Measurements from ENCODE around the gene GJC2.

GJC2 gene

DNA sequence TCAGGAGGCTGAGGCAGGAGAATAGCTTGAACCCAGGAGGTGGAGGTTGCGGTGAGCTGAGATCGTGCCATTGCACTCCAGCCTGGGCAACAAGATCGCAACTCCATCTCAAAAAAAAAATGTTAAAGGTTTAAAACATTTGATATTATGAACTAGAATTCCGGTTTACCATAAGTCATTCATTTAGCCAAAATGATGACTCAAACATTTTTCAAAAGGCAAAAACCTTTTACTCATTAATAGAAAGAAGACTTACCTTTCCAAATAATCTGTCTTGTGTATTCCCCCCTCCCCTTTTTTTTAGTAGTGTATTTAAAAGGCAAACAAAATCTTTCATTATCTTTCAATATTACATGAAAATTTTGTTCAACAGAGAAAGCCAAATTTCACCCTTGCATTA, 32.4 kb upstream of the GJC2 start:
- no peak for DNase-seq

DNA sequence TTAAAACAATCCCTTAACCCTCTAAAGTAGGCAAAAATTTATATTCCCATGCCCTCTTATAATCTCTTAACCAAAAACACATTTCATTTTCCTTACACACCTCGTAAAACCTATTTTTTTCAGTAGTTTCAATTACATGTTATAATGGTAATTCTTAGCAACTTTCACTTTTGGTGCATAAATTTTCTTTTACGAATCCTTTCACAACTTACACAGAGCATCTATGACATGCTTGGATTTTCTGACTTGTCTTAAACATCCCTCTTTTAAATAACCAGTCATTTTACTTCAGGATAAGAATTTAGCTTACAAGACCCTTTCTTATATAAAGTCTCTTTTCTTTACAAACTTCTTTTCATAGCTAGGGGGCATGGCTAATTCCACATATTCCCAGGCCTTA, 31.7 kb upstream of the GJC2 start:
- no peak for DNase-seq

DNA sequence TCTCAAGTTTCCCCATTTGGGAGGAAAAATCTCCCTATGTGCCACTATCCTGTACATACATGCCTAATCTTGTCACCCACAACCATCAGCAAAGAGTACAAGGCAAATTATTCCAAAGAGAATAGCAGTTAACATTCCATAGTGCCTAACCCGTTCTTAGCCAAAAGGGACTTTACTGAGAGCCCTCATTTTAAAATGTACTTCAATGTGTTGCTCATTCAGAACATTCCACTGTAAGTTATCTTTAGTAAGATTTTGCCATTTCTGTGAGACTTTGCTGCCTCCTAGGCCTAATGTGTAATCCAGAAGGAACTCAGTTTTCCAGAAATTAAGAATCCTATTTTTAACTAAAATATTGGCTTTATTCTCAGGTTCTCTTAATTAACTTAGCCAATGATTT, 29.4 kb upstream of the GJC2 start:
- DNase-seq, result no peak

DNA sequence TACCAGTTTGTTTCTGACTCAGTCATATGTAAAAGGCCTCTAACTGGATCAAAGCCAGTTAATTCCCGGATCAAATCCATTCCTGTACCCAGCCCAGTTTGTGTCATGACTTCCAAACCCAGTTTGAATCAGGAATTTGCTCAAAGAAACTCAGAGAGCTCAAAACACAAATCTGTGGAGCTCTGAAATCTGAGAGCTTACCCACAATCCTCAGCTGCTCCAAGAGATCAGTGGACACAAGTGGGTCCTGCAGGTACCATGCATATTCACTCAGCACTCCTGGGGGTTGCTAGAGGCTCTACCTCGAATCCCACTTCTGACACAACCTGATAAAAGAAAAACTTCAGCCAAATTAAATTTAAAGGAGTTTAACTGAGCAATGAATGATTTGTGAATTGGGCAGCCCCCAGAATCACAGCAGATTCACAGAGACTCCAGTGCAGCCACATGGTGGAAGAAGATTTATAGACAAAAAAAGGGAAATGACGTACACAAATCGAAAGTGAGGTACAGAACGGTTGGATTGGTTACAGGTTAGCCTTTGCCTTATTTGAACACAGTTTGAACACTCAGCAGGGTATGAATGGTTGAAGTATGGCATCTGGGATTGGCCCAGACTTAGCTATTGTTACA, 28.8 kb upstream of the GJC2 start:
- DNase-seq, result no peak

DNA sequence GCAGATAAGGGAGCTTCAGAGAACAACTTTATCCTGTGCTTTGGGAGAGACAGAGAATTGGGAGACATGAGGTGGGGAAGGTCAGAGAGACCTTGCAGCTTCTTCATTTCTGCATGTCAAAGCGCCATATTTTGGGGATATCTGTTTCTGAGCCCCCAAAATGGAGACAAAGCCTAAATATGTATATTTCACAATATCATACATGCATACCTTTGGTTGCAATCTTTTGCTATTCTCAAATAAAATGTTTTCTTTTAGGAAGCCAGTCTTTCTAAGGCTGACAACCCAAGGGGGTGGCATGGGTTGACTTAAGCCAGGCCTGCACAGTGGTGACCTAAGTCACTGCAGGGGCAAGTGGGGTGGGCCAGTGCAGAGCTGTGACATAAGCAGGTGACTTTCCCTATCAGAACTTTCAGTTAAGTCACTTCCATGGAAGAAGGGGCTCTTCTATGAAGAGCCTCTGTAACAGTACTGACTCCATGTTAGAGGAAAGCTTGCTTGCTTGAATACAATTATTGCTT, 26.7 kb upstream of the GJC2 start:
- no peak for DNase-seq

DNA sequence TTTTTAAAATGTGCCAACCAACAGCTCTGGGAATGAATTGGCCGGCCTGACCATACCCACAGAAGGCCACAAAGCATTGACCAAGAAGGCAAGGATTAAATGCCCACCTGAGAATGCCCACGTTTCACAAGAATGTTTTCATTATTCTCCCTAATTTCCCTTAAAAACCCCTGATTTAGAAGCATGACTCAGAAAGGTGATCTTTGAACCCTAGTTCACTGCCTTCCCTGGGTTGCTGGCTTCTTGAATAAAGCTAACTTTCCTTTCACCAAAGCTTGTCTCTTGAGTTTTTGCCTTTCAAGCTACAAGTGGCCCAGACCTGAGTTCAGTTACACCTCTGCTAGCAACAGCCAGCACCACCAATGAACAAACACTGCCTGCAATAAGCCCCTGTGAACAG, 26.2 kb upstream of the GJC2 start:
- DNase-seq, result no peak

DNA sequence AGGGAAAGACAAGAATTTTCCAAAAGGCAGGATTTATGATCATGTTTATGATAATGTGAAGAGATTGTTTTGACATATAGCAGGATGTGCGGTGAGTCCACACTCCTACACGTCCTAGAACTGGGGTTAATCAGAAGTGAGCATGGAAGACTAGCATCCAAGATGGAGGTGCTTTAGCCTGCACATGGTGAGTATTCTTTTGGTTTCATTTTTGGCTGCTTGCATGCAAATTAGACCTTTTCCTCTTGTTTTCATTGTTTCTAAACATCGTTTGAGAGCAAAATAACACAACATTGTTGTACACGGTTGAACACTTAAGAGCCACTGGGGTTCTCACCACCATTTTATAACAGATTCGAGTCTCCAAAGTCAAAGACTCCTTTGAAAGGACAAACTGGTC, 24.5 kb upstream of the GJC2 start:
- DNase-seq, result no peak

DNA sequence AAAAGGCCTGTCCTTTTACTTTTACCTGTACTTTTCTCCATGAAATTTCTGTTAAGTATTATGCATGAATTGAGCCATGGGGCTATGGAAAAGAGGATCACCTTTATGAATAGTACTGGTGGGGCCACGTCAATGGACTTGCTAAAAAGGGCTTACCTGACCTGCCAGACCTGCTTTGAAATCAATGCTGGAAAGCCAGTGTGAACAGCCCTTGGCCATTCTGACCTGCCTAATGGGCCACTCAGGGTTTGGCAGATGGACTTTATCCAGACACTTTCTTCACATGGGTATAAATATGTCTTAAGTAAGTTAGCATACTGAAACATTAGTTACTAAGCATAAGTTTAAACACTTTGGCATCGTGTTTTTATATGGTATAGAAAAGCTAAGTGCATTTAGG, 18.0 kb upstream of the GJC2 start:
- no peak for DNase-seq

DNA sequence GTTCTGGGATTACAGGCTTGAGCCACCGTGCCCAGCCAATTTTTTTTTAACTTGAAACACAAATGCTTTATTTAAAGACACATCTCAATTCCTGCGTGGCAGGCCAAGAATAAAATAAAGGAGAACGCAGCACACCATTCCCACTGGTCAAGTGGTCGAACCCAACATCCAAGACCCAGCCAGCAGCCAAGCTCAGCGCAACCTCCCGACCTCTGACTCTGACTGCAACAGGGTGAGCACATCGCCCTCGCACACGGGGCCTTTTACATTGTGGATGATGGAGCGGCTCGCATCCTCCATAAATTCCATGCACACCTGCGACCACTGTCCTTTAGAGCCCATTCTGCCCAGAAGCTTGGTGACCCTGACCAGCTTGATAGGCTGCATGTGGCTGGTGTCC, 15.1 kb upstream of the GJC2 start:
- no peak for DNase-seq

DNA sequence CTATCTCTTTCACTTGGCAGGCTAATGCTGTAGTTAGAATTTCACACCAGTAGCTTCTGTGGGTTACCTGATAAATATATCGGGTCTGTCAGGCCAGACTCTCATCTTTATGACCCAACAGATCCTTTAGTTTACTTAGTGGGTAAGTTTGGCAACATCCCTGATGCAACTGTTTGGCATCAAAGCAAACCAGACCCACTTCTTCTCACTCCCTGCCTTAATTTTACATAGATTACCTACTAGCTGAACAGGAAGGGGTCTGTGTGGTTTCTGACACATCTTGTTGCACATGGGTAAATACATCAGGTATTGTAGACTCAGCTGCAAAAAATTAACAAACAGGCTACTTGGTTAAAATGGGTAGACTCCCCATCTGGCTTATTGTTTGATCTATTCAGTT, 12.8 kb upstream of the GJC2 start:
- DNase-seq, result no peak

DNA sequence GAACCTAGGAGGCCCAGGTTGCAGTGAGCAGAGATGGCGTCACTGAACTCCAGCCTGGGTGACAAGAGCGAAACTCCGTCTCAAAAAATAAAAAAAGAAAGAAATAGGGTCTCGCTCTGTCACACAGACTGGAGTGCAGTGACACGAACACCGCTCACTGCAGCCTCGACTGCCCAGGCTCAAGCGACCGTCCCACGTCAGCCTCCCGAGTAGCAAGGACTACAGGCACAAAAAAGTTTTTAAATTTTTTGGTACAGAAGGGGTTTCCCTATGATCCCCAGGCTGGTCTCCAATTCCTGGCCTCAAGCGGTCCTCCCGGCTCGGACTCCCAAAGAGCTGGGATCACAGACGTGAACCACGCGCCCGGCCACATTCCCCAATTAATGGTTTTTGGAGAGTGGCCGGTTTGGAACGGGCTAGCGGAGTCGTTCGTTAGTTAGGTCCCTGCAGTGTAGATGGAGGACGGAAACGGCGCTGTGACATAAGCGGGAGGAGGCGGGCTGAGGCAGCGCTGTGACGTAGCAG, 10.3 kb upstream of the GJC2 start:
- no peak for DNase-seq

DNA sequence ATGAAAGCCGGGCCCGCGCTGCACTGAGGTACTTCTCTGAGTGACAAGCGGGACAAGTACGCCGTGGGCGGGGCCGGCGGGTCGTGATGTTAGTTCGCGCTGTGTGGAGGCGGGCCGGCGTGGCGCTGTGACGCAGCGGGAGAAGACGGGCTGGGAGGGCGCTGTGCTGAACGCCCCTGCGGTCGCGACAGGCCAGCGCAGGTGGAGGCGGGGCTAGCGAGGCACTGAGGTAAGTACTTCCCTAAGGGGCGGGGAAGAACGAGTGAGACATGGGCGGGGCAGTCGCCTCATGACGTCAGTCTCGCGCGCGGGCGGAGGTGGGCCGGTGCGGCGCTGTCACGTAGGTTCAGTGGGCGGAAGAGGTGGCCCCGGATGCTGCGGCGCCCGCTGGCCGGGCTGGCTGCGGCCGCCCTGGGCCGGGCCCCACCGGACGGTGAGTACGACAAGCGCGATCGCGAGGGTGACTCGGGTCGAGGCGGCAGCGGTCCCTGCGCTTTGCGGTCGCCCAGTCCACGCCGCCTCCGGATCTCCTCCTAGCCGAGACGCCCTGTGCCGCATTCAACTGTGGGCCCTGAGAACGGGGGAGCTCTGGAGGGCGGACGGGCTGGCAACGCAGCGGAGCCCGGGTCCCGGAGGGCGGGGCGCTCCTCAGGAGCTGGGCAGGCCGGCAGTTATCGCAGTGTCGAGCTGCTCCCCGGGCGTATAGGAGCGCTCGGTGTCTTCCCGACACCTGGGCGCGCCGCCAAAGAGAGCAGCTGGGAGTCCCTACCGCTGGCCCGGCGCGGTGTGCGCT, 9.6 kb upstream of the GJC2 start, which contains the start of gene GUK1:
Gene GUK1, plus strand, starts transcription at position 349 of the 793 bp plus-strand sequence. Its CDS starts 24 bp downstream, at position 373.
- peak; percentile 99 for DNase-seq

DNA sequence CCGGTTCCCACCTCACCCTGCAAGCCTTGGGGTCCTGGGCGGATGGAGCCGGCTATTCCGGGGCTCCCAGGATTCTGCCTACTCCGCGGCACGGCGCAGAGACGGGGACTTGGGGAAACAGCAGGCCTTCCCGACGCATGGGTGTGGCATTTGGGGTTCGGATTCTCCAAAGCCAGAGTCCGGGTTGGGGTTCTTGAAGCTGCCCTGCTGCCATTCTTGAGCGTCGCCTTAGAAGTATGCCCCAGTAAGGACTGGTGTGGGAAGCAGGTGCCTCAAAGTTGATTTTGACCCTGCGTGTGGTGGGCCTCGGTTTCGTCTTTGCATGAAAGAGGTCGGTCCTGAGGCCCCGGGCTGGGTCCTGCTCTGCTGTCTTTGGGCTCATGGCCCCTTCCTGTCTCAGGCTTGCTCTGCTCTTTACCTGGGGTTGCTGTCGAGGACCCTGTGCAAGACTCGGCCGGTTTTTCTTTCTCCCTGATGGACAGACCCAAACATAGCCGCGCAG, 9.0 kb upstream of the GJC2 start:
- no peak for DNase-seq

DNA sequence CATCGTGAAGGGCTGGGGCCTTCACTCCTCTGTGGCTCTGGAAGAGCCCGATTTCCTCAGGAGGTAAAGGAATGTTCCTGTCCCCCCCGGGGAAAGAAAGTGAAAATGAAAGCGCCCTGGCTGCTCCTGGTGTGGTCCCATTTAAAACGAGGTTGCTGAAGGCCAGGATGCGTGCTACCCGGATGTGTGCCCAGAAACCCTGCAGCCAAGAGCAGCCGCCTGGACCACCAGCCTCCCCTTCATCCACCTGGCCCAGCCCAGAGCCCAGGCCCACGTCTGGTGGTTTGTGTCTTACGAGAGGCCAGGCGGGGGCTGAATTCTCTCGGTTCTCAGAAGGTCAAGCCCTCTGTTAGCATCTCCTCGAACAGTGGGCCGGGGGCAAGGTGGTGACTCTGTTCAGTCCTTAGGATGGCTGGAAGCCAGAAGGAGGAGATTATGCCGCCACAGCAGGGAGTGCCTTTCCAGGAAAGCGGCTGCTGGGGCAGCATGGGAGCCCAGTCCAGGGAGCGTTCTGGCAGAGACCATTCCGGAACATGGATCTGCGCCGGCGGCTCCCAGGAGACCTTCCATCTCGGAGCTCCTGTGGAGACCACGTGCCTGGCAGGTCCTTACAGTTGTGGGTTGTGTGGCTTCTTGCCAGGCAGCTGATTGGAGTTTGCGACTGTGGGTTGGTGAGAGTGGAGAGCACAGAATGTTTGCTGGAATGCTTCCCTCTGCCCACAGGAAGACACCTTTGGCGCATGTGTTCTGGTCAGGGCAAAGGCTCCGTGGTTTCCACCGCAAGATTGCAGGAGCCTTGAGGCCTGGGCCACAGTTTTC, 8.3 kb upstream of the GJC2 start:
- DNase-seq, result peak; percentile 73

DNA sequence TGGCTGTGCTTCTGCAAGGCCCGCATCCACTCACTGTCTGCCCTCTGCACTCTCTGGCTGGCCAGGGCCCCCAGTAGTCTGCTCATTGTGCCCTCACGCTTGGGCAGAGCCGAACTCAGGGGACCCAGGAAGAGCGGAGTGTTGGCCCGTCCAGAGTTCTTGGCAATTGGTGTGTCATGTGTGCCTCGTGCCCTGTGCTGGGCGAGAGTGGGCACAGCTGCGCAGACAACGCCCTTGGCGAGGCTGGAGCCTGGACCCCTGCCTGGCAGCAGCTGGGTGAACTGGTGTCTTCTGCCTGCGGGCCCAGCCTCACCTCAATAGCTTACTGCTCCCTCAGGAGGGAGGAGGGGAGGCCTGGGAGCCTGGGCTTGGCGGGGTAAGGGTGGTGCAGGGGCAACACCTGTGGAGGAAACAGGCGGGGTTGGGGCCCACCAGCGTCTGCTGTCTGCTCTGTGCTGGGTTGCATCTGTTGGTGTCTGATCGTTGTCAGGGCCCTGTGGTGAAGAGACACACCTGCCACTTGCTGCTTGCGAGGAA, 7.5 kb upstream of the GJC2 start:
- no peak for DNase-seq

DNA sequence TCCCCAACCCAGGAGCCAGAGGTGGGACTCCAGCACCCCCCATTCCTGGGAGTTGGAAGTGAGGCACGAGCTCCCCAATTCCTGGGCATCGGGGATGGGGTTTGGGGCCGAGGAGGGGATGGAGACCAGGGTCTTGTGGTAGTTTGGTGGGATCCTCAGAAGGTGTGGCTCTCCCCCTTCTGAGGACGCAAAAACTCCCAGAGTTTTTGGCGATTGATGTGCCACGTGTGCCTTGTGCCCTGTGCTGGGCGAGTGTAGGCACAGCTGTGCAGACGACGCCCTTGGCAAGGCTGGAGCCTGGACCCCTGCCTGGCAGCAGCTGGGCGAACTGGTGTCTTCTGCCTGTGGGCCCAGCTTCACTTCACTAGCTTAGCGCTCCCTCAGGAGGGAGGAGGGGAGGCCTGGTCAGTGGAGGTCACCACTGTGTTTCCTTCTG, 7.0 kb upstream of the GJC2 start:
- DNase-seq, result no peak

DNA sequence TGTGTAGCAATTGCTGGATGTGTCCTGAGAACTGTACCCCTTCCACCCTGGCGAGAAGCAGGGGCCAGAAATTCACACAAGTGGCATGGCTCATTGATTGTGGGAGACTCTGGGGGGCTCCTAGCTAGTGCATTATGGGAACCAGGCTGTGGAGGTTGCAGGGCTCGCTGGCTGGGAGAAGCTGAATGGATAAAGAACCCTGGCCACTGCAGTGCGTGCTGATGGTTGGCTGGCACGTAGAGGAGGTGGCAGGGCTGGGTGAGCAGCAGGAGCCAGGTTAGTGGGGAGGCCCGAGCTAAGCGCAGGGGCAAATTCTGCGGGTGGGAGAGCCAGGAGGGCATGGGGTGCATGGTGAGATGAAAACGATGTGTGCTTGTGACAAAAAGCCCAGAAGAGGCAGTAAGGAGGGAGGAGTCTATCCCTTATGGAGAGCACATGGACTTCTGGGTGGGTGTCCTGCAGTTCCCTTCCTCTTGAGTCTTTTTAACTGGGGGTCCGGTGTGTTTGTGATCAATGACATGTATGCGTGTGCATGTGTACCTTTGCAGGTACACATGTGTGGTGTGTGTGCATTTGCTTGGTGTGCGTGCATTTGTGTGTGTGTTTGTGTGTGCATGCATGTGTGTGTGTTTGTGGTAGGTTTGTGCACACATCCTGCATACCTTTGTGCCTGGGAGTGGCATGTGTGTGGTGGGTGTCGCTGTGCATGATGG, 6.1 kb upstream of the GJC2 start:
- no peak for DNase-seq

DNA sequence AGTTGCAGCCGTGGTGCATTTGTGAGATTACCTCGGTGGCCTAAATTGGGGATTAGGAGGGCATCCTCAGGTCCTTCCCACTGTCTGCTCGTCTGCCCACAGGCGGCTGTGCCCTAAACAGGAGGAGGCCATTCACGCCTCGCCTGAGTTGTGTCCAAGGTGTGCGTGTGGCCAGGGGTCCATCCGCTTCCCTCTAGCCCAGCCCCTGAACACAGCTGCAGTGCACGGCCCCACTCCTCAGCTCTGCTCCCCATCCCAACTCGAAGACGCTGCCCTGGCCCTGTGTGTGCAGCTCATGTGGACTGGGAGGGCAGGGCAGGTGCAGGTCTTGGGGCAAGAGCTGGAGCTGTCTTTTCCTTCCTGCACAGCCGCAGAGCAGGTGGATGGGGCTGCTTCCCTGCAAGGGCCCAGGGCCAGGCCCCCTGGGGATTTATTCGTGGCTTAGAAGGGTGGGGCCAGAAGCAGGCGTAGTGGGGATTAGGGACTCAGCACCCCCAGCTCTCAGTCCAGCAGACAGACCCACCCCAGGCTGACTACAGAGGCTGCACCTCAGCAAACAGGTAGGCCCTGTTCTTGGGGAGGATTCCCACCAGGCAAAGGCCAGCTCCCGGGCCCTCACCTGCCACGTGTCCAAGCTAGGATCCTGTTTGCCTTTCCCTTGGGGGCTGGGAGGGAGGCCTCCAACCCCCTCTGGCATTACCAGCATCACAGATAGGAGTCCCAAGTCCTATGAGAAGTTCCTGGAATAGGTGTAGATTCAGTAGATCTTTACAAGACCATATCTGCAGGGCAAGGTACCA, 5.3 kb upstream of the GJC2 start:
- no peak for DNase-seq

DNA sequence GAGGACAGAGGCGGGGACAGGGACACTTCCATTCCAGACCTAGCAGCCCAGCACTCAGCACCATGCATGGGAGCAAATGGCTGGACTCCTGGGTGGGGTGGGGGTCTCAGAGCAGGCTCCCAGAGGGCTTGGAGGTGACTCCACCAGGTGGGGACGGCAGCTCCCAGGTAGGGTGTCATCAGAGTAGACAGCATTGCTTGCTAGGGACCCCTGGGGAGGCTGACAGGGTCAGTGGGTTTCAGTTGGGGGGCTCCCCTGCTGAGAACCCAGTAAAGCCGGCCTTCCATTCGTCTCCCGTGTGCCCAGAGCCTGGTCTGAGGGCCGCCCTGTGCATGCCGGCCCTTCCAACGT, 4.8 kb upstream of the GJC2 start:
- no peak for DNase-seq

DNA sequence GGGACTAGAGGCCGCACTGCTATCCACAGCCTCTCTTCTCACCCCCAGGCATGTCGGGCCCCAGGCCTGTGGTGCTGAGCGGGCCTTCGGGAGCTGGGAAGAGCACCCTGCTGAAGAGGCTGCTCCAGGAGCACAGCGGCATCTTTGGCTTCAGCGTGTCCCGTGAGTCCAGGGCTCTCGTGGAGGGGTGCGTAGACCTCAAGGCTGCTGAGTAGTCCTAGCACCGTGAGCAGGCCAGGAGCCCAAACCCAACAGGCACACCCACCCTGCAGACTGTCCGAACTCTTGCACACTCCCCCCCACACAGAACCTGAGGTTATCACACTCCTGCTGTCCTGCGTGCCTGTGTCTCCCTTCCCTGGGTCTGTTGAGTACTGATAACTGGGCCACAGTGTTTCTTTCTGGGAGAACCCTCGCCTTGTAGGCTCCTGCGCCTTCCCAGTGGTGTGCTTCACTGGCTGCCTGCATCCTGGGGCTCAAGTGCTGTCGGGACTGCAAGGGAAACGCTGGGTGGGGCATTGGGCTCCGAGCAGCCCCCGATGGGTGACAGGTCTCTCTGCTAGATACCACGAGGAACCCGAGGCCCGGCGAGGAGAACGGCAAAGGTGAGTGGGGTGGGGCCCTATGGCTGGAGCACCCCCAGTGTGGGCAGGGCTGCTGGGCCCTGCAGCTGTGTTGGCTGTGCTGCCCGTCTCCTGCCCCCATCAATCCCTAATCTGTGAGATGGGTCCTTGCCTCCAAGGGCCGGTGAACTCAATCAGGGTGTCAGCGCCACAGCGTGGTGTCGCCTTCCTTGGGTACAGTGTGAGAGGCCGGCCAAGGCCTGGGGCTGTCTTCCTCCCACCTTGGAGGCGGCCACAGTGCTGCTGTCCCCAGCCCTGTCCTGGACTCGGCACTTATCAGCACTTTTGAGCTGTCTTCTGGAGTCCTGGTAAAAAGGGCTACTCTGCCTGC, 4.0 kb upstream of the GJC2 start:
- DNase-seq, result no peak

Data from NCI-H2107 (cell line).